HCT116 (cell line): Measurements from ENCODE around the gene RNU6-9. TPM values are rescaled to one million over a fixed set of nuclear protein-coding genes. Genes with fewer than 3 reads are reported as not detected.

Source experiments
- ATAC-seq: fragments of 200-7000 bp; cut with Tn5 transposase; 2 replicates; pipeline ENCODE4 v1.9.1; 2020; ENCODE audit warnings: mild to moderate bottlenecking, moderate library complexity
- BruUV-seq: library from RNA; stranded (reverse); fragments of 400-500 nt; replicated peaks from 2 replicates; lab custom pipeline; 2021; lab: Mats Ljungman, UMichigan
- CTCF ChIA-PET: fragments of 300-600 bp; sonication (Branson Sonifier 250); formaldehyde crosslinking; loops from one replicate; lab custom pipeline; 2021; ENCODE audit warnings: antibody characterized with exemption; lab: Charles Lee
- POLR2A ChIA-PET: fragments of 300-600, 350-600 bp; sonication (Branson Sonifier 250); formaldehyde crosslinking; loops from one replicate; lab custom pipeline; 2021; ENCODE audit warnings: antibody characterized with exemption; lab: Charles Lee
- RAD21 ChIA-PET, 2 experiments: fragments of 300-600 bp; sonication (Branson Sonifier 250); formaldehyde crosslinking; loops; one replicate each; lab custom pipeline; 2023; ENCODE audit warnings: low total read pairs in 2 of 2; ENCODE audit not compliant: uncharacterized antibody in 2 of 2, unreplicated experiment in 2 of 2, low non-redundant PET in 1 of 2; lab: Charles Lee
- DNase-seq: peaks from one replicate; pipeline ENCODE4 v3.0.0-alpha.2; 2010; ENCODE audit warnings: low read depth, low spot score
- H2AFZ ChIP-seq: fragments of 200-600 bp; shearing (Covaris generic), sonication (generic); 2 replicates; pipeline ENCODE4 v1.6.1; 2017; ENCODE audit warnings: low read depth, mixed run types, mixed read lengths, antibody characterized with exemption, low read length; ENCODE audit not compliant: poor library complexity, severe bottlenecking
- H3K27ac ChIP-seq: 2 replicates; pipeline ENCODE4 v1.5.1; 2012; ENCODE audit warnings: low read depth, low read length
- H3K27me3 ChIP-seq: fragments of 200-600 bp; sonication (generic); 2 replicates; pipeline ENCODE4 v1.6.1; 2016; ENCODE audit warnings: mixed run types, low read length, mixed read lengths; ENCODE audit not compliant: insufficient read depth
- H3K36me3 ChIP-seq, 2 experiments: fragments of 200-500 bp in 1 of 2; fragments of 200-600 bp in 1 of 2; sonication (Bioruptor generic) in 1 of 2; sonication (generic) in 1 of 2; 2 replicates each; pipeline versions ENCODE4 v1.5.1 to v1.6.1; 2014 to 2016; ENCODE audit warnings: low read length in 2 of 2, inconsistent platforms in 1 of 2, mixed read lengths in 1 of 2, mixed run types in 1 of 2; ENCODE audit not compliant: insufficient read depth in 2 of 2, control insufficient read depth in 1 of 2
- H3K4me1 ChIP-seq, 2 experiments: fragments of 200-600 bp in 1 of 2; sonication (generic) in 1 of 2; 2 replicates each; pipeline versions ENCODE4 v1.5.1 to v1.6.1; 2012 to 2017; ENCODE audit warnings: low read length in 2 of 2, inconsistent platforms in 1 of 2, mild to moderate bottlenecking in 1 of 2, mixed read lengths in 1 of 2, mixed run types in 1 of 2, moderate library complexity in 1 of 2; ENCODE audit not compliant: insufficient read depth in 2 of 2, control insufficient read depth in 1 of 2
- H3K4me2 ChIP-seq: fragments of 200-600 bp; sonication (generic); 2 replicates; pipeline ENCODE4 v1.6.1; 2017; ENCODE audit warnings: mixed run types, low read length, mixed read lengths
- H3K4me3 ChIP-seq, 2 experiments: fragments of 200-600 bp in 1 of 2; sonication (generic) in 1 of 2; replicated peaks in 1 of 2; 2 replicates each; pipeline ENCODE4 v1.5.1; 2011 to 2016; ENCODE audit warnings: low read length in 2 of 2, control low read depth in 1 of 2, low read depth in 1 of 2, mild to moderate bottlenecking in 1 of 2, mixed read lengths in 1 of 2, mixed run types in 1 of 2
- H3K79me2 ChIP-seq: fragments of 200-600 bp; sonication (generic); 2 replicates; pipeline ENCODE4 v1.6.1; 2017; ENCODE audit warnings: mild to moderate bottlenecking, mixed run types, low read length, moderate library complexity, mixed read lengths; ENCODE audit not compliant: insufficient read depth
- H3K9ac ChIP-seq: fragments of 200-600 bp; sonication (generic); 2 replicates; pipeline ENCODE4 v1.6.1; 2016; ENCODE audit warnings: low read length, mixed read lengths
- H3K9me2 ChIP-seq: fragments of 200-600 bp; sonication (generic), shearing (Covaris generic); 2 replicates; pipeline ENCODE4 v1.6.1; 2017; ENCODE audit warnings: mixed run types, mild to moderate bottlenecking, moderate library complexity; ENCODE audit not compliant: insufficient read depth
- H3K9me3 ChIP-seq, 2 experiments: fragments of 200-500 bp in 1 of 2; fragments of 200-600 bp in 1 of 2; sonication (Bioruptor generic) in 1 of 2; sonication (generic) in 1 of 2; 2 replicates each; pipeline ENCODE4 v1.6.1; 2014 to 2017; ENCODE audit warnings: low read length in 2 of 2, mixed read lengths in 2 of 2, inconsistent platforms in 1 of 2, low read depth in 1 of 2, mild to moderate bottlenecking in 1 of 2, mixed run types in 1 of 2, moderate library complexity in 1 of 2; ENCODE audit not compliant: control insufficient read depth in 1 of 2, insufficient read depth in 1 of 2
- H4K20me1 ChIP-seq: fragments of 200-600 bp; sonication (generic), shearing (Covaris generic); 2 replicates; pipeline ENCODE4 v1.6.1; 2017; ENCODE audit warnings: mixed run types, mild to moderate bottlenecking, moderate library complexity; ENCODE audit not compliant: insufficient read depth
- CBX3 ChIP-seq: IDR thresholded peaks from 2 replicates; pipeline ENCODE4 v1.6.1; 2012; ENCODE audit warnings: low read depth
- CEBPB ChIP-seq: IDR thresholded peaks from 2 replicates; pipeline ENCODE4 v1.6.1; 2012; ENCODE audit warnings: low read depth
- CTCF ChIP-seq, 3 experiments: fragments of 200-600 bp in 1 of 3; sonication (generic) in 1 of 3; IDR thresholded peaks in 2 of 3; conservative IDR thresholded peaks in 1 of 3; 2 replicates each; pipeline ENCODE4 v1.5.1; 2012 to 2017; ENCODE audit warnings: low read depth in 2 of 3, low read length in 2 of 3, antibody characterized with exemption in 1 of 3, borderline replicate concordance in 1 of 3, control low read depth in 1 of 3, mild to moderate bottlenecking in 1 of 3, mixed read lengths in 1 of 3, mixed run types in 1 of 3, moderate library complexity in 1 of 3; ENCODE audit not compliant: insufficient read depth in 1 of 3
- EGR1 ChIP-seq: IDR thresholded peaks from 2 replicates; pipeline ENCODE4 v1.6.1; 2012; ENCODE audit warnings: low read depth
- ELF1 ChIP-seq: IDR thresholded peaks from 2 replicates; pipeline ENCODE4 v1.6.1; 2012; ENCODE audit warnings: low read depth, borderline replicate concordance
- EZH2phosphoT487 ChIP-seq: fragments of 200-600 bp; IDR thresholded peaks from 2 replicates; pipeline ENCODE4 v1.6.1; 2018; ENCODE audit warnings: antibody characterized with exemption, borderline replicate concordance
- FOSL1 ChIP-seq: IDR thresholded peaks from 2 replicates; pipeline ENCODE4 v1.6.1; 2012; ENCODE audit warnings: low read depth
- JUND ChIP-seq: IDR thresholded peaks from 2 replicates; pipeline ENCODE4 v1.6.1; 2012
- MAX ChIP-seq: IDR thresholded peaks from 2 replicates; pipeline ENCODE4 v1.6.1; 2012
- POLR2A ChIP-seq: IDR thresholded peaks from 2 replicates; pipeline ENCODE4 v1.7.0; 2011; ENCODE audit warnings: borderline replicate concordance; ENCODE audit not compliant: insufficient read depth, insufficient read length; ENCODE audit errors: extremely low read depth
- POLR2AphosphoS5 ChIP-seq: IDR thresholded peaks from 2 replicates; pipeline ENCODE4 v1.6.1; 2011; ENCODE audit warnings: mild to moderate bottlenecking, low read depth, low read length, moderate library complexity
- SIN3A ChIP-seq: IDR thresholded peaks from 2 replicates; pipeline ENCODE4 v1.6.1; 2012; ENCODE audit warnings: low read depth
- SP1 ChIP-seq: IDR thresholded peaks from 2 replicates; pipeline ENCODE4 v1.6.1; 2012; ENCODE audit warnings: low read depth
- SRF ChIP-seq: IDR thresholded peaks from 2 replicates; pipeline ENCODE4 v1.6.1; 2012; ENCODE audit warnings: low read depth
- TCF7L2 ChIP-seq: IDR thresholded peaks from 2 replicates; pipeline ENCODE4 v1.7.0; 2011; ENCODE audit warnings: borderline replicate concordance, inconsistent platforms; ENCODE audit not compliant: insufficient read depth, insufficient read length; ENCODE audit errors: extremely low read depth
- YY1 ChIP-seq: IDR thresholded peaks from 2 replicates; pipeline ENCODE4 v1.6.1; 2011; ENCODE audit warnings: low read length, low read depth, moderate library complexity, mild to moderate bottlenecking; ENCODE audit not compliant: insufficient replicate concordance; ENCODE audit errors: extremely low read depth
- ZBTB33 ChIP-seq: IDR thresholded peaks from 2 replicates; pipeline ENCODE4 v1.6.1; 2011; ENCODE audit warnings: mild to moderate bottlenecking, low read length, moderate library complexity; ENCODE audit not compliant: insufficient replicate concordance; ENCODE audit errors: extremely low read depth
- ZFX ChIP-seq: fragments of 450-650 bp; IDR thresholded peaks from 2 replicates; pipeline ENCODE4 v1.6.1; 2017
- ZNF274 ChIP-seq: fragments of 200-500 bp; sonication (Bioruptor generic); IDR thresholded peaks from 2 replicates; pipeline ENCODE4 v1.6.1; 2014; ENCODE audit warnings: mild to moderate bottlenecking, low read depth, low read length, inconsistent platforms
- intact Hi-C: fragments of 100-400 bp; cut with micrococcal nuclease; formaldehyde crosslinking; loops from 2 replicates; pipeline ENCODE4 v1.10.0; 2022
- total RNA-seq: library from RNA; stranded (reverse); gene quantifications from one replicate; pipeline ENCODE4 v1.2.1, GENCODE V29; 2021; ENCODE audit not compliant: unreplicated experiment

Gene RNU6-9
- total RNA-seq, 1 experiment from 2014 or later, result not detected

- peak; percentile 71 for DNase-seq
- TF ChIP-seq TCF7L2 (peak; percentile 3), SRF (no peak), MAX (no peak; the same call in 1 of the 2 replicates), ZFX (no peak), CBX3 (no peak), ELF1 (no peak), POLR2AphosphoS5 (no peak; the same call in 1 of the 2 replicates), EGR1 (peak; percentile 55), FOSL1 (no peak), ZNF274 (no peak), EZH2phosphoT487 (no peak), JUND (no peak), POLR2A (no peak), SIN3A (0 out of 2 replicates have a peak, but pooled peaks have one; percentile 35), CTCF (IDR thresholded peaks at IDR 0.05 in 2 of 3, conservative IDR thresholded peaks at IDR 0.05 in 1 of 3; ENCODE audit: borderline replicate concordance in 1 of 3, insufficient read depth in 1 of 3, low read depth in 2 of 3, low read length in 2 of 3) (no peak), YY1 (no peak), CEBPB (no peak), ZBTB33 (no peak), SP1 (peak; percentile 80)
Measured at GRCh38 chr19:925526-926322, 32.4 kb downstream of the RNU6-9 start, which contains the start of gene ARID3A. ARID3A (plus strand) TSS chr19:926035; CDS start chr19:929529, 3,494 bp downstream.

More at GRCh38 chr19:925526-926322, 32.4 kb downstream of the RNU6-9 start, which contains the start of gene ARID3A:
- peaks cover 13 to 49% of the 10 kb centered on the region in 2 experiments for H3K4me1 ChIP-seq
- H3K27ac ChIP-seq, result peak within 1 kb of the TSS; percentile 91
- H3K36me3 ChIP-seq, result peaks cover 0 to 1% of the 10 kb centered on the region in 2 experiments; a peak in 1 of 4 replicates
- H3K9me2 ChIP-seq, result no peaks in the 10 kb centered on the region
- peak; percentile 58 for ATAC-seq
- H2AFZ ChIP-seq, result no peak within 1 kb of the TSS
- RAD21 ChIA-PET, result interaction anchor here in 1 of 2 experiments (0.6 kb wide), 1 partner anchor 54 kb away, joined by 3 read pairs; no protein-coding TSS in a partner anchor
- H3K27me3 ChIP-seq, result no peaks in the 10 kb centered on the region
- POLR2A ChIA-PET, result interaction anchor here (0.9 kb wide), 1 partner anchor 58 kb away, joined by 7 read pairs; the partner anchor contains the start of gene WDR18
- CTCF ChIA-PET, result interaction anchor here (1.0 kb wide), 1 partner anchor 58 kb away, joined by 8 read pairs; the partner anchor contains the start of gene WDR18
- intact Hi-C loops, result loop anchor here (1.0 to 10.0 kb wide), 3 partner anchors 15 to 259 kb away; no protein-coding TSS in a partner anchor
- no peaks in the 10 kb centered on the region for H4K20me1 ChIP-seq
- no TSS peak for BruUV-seq
- H3K9me3 ChIP-seq, result no peaks in the 10 kb centered on the region
- peak within 1 kb of the TSS; percentile 84 to 87 for H3K4me3 ChIP-seq
- peak within 1 kb of the TSS; percentile 92 for H3K9ac ChIP-seq
- H3K79me2 ChIP-seq, result peaks cover 19% of the 10 kb centered on the region
- peak within 1 kb of the TSS; percentile 99 for H3K4me2 ChIP-seq
